ENCODE data around the gene IGFBP4. TPM values are rescaled to one million over a fixed set of nuclear protein-coding genes. Genes with fewer than 3 reads are reported as not detected.

The IGFBP4 gene
- polyA plus RNA-seq, 1 of the 3 experiments (the other 2 are of a cell fraction) = 128 TPM

GRCh38 chr17:40448213-40448638 lies 5.0 kb downstream of the IGFBP4 start (continued):
- TF ChIP-seq, protein P1, sequence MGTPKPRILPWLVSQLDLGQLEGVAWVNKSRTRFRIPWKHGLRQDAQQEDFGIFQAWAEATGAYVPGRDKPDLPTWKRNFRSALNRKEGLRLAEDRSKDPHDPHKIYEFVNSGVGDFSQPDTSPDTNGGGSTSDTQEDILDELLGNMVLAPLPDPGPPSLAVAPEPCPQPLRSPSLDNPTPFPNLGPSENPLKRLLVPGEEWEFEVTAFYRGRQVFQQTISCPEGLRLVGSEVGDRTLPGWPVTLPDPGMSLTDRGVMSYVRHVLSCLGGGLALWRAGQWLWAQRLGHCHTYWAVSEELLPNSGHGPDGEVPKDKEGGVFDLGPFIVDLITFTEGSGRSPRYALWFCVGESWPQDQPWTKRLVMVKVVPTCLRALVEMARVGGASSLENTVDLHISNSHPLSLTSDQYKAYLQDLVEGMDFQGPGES (IDR thresholded peaks at IDR 0.05; ENCODE audit: low read depth, low read length) = no peak
- no peak for TF ChIP-seq FOXJ3 (CRISPR knock-in tag; IDR thresholded peaks at IDR 0.05)
- no peak for TF ChIP-seq EZH2phosphoT487 (IDR thresholded peaks at IDR 0.05; ENCODE audit: borderline replicate concordance, low read depth)
- TF ChIP-seq RCOR1 (IDR thresholded peaks at IDR 0.05; ENCODE audit: low read length) = no peak
- no peak for TF ChIP-seq TEAD4 (IDR thresholded peaks at IDR 0.05; ENCODE audit: borderline replicate concordance, insufficient read depth)
- no peak for TF ChIP-seq RXRA (IDR thresholded peaks at IDR 0.05; ENCODE audit: borderline replicate concordance, low read depth)
- no peak for TF ChIP-seq MEF2A (IDR thresholded peaks at IDR 0.05; ENCODE audit: borderline replicate concordance, low read depth)
- no peak for TF ChIP-seq YY1 (IDR thresholded peaks at IDR 0.05; ENCODE audit: low read depth)
- TF ChIP-seq FOSL2 (IDR thresholded peaks at IDR 0.05; ENCODE audit: borderline replicate concordance, low read depth) = no peak
- TF ChIP-seq TCF12 (IDR thresholded peaks at IDR 0.05) = no peak
- no peak for TF ChIP-seq NFIC (IDR thresholded peaks at IDR 0.05; ENCODE audit: borderline replicate concordance)

DNA sequence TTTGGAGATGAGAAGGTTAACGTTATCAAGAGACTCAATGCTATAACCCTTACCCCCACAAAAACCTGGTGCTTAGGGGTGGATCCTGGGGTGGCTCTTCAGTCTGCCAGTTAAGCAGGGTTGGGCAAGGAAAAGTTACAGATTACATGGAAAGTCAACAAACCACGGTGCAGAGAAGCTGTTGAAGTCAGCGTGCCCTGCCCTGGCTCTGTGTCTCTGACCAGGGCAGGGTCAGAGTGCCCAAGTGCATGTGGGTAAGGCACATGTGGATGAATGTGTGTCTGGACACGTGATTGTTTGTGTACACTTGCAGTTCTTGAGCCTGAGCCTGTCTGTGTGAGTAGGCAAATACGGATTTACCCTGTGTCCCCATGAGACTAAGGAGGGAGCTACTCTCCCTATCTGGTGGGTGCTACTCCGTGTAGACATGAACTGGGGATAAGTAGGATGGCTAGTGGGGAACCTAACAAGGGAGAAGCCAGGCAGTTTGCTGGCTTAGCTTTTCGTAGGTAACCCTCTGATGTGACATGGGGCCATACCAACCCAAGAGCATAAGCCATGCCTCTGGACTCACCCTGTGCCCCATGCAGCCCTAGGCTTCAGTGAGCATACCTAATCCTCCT lies 5.5 kb downstream of the IGFBP4 start:
- no peak for TF ChIP-seq MEF2A (IDR thresholded peaks at IDR 0.05; ENCODE audit: borderline replicate concordance, low read depth)
- no peak for TF ChIP-seq NRF1 (IDR thresholded peaks at IDR 0.05; ENCODE audit: low read depth, low read length)
- no peak for TF ChIP-seq ZBTB33 (IDR thresholded peaks at IDR 0.05; ENCODE audit: borderline replicate concordance, low read depth)
- TF ChIP-seq JUND (IDR thresholded peaks at IDR 0.05) = no peak
- TF ChIP-seq, protein P2, sequence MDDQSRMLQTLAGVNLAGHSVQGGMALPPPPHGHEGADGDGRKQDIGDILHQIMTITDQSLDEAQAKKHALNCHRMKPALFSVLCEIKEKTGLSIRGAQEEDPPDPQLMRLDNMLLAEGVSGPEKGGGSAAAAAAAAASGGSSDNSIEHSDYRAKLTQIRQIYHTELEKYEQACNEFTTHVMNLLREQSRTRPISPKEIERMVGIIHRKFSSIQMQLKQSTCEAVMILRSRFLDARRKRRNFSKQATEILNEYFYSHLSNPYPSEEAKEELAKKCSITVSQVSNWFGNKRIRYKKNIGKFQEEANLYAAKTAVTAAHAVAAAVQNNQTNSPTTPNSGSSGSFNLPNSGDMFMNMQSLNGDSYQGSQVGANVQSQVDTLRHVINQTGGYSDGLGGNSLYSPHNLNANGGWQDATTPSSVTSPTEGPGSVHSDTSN (IDR thresholded peaks at IDR 0.05) = no peak
- TF ChIP-seq GATA2 (CRISPR knock-in tag; IDR thresholded peaks at IDR 0.05) = no peak
- TF ChIP-seq, protein P1 (IDR thresholded peaks at IDR 0.05; ENCODE audit: low read depth, low read length) = no peak
- no peak for TF ChIP-seq RXRA (IDR thresholded peaks at IDR 0.05; ENCODE audit: borderline replicate concordance, low read depth)
- TF ChIP-seq RCOR1 (IDR thresholded peaks at IDR 0.05; ENCODE audit: low read length) = no peak
- TF ChIP-seq SMC3 (IDR thresholded peaks at IDR 0.05; ENCODE audit: low read depth, low read length) = no peak
- TF ChIP-seq RFX5 (IDR thresholded peaks at IDR 0.05; ENCODE audit: low read length) = no peak
- TF ChIP-seq CHD2 (IDR thresholded peaks at IDR 0.05; ENCODE audit: low read length, partially characterized antibody) = no peak
- TF ChIP-seq USF1 (IDR thresholded peaks at IDR 0.05; ENCODE audit: borderline replicate concordance, low read depth) = no peak
- Histone ChIP-seq H3K4me1 (ENCODE audit: control insufficient read depth in 1 of 2, insufficient read depth in 2 of 2, low read depth in 1 of 2, low read length in 1 of 2) (peaks cover 26 to 71% of the 10 kb centered on the region in 2 experiments), H3K27ac (ENCODE audit: low read depth in 2 of 2, low read length in 1 of 2) (no peak overlapping the region), H3K9me3 (no peaks in the 10 kb centered on the region), H3K9me2 (no peaks in the 10 kb centered on the region), H3K27me3 (ENCODE audit: insufficient read depth) (no peaks in the 10 kb centered on the region), H3K4me2 (no peak overlapping the region), H2AFZ (ENCODE audit: low read depth) (no peak overlapping the region), H4K20me1 (ENCODE audit: insufficient read depth) (no peaks in the 10 kb centered on the region), H3K79me2 (ENCODE audit: insufficient read depth) (peaks cover 64% of the 10 kb centered on the region), H3K36me3 (replicated peaks in 1 of 2; ENCODE audit: control insufficient read depth in 1 of 2, insufficient read depth in 2 of 2, low read length in 1 of 2) (peaks cover 0 to 7% of the 10 kb centered on the region in 2 experiments), H3F3A (replicated peaks; ENCODE audit: insufficient read depth) (peaks cover 19% of the 10 kb centered on the region), H3K4me3 (ENCODE audit: low read depth in 2 of 2, low read length in 1 of 2) (no peak overlapping the region), H3K9ac (no peak overlapping the region)
- DNase-seq = no peak
- CTCF ChIA-PET = interaction anchor here (1.1 to 18.2 kb wide), 8 partner anchors 4 to 157 kb away, joined by 3 to 332 read pairs (median 52); partner anchors contain the start of gene IGFBP4
- POLR2A ChIA-PET = interaction anchor here (0.7 kb wide), 1 partner anchor 12 kb away, joined by 3 read pairs; no protein-coding TSS in a partner anchor
- WGBS (ENCODE audit: low lambda C conversion rate) = 77% methylated on average over 7 of the region's 7 CpGs
